Testis (tissue), 3 donors: Measurements from ENCODE around the gene SPOCD1. TPM values are rescaled to one million over a fixed set of nuclear protein-coding genes. Genes with fewer than 3 reads are reported as not detected.

Experiments used
- DNase-seq: peaks from one replicate; pipeline ENCODE4 v3.0.0-alpha.2; 2019
- H3K27ac ChIP-seq, 2 donors: fragments of 200-600 bp; sonication (generic); one replicate each; pipeline ENCODE4 v1.5.1; 2019
- H3K27me3 ChIP-seq: fragments of 200-600 bp; sonication (generic); one replicate; pipeline ENCODE4 v1.5.1; 2019
- H3K36me3 ChIP-seq: fragments of 200-600 bp; sonication (generic); one replicate; pipeline ENCODE4 v1.5.1; 2017; ENCODE audit warnings: low read depth; ENCODE audit errors: missing control alignments
- H3K4me1 ChIP-seq: fragments of 200-600 bp; sonication (generic); one replicate; pipeline ENCODE4 v1.5.1; 2019
- H3K4me3 ChIP-seq, 2 donors: fragments of 200-600 bp; sonication (generic); one replicate each; pipeline ENCODE4 v1.5.1; 2017 to 2019
- H3K9me3 ChIP-seq: fragments of 200-600 bp; sonication (generic); one replicate; pipeline ENCODE4 v1.5.1; 2017
- POLR2A ChIP-seq: fragments of 450-650 bp; IDR thresholded peaks from one replicate; pipeline ENCODE4 v1.6.1; 2017; ENCODE audit warnings: antibody characterized with exemption, mild to moderate bottlenecking, moderate library complexity
- WGBS, 2 donors: methylation state at CpG; one replicate each; pipeline ENCODE4 v1.1.5; 2018; 5-methylcytosine and 5-hydroxymethylcytosine counted together
- intact Hi-C: fragments of 100-400 bp; cut with DNase I; formaldehyde crosslinking; loops from one replicate; pipeline ENCODE4 v1.15.1; 2023; ENCODE audit warnings: low total_unique reads
- polyA plus RNA-seq: library from polyadenylated mRNA; stranded (reverse); fragments of 350-450 nt; fragmentation: Illumina TruSeq; extraction: RNeasy Lipid Tissue Mini Kit (QIAGEN cat#74804); gene quantifications from one replicate; pipeline ENCODE4 v1.2.3, GENCODE V29; 2014; ENCODE audit warnings: low read depth, low replicate concordance; ENCODE audit not compliant: insufficient read depth
- total RNA-seq, 2 donors: library from RNA; depleted of rRNA; stranded (reverse); fragments of >200 nt; gene quantifications; one replicate each; pipeline ENCODE4 v1.2.3, GENCODE V29; 2016
- TF ChIP-seq, protein P1 (sequence below), 3 experiments: fragments of 450-650 bp in 2 of 3; fragments of 200-600 bp in 1 of 3; sonication (generic) in 1 of 3; IDR thresholded peaks; one replicate each; pipeline ENCODE4 v1.5.1; 2016 to 2019; ENCODE audit warnings: antibody characterized with exemption in 3 of 3, mild to moderate bottlenecking in 2 of 3, moderate library complexity in 1 of 3

SPOCD1 gene
- total and polyA plus RNA-seq, 3 donors from 2014 or later, result 22.0 to 36.0 (median 32.0) TPM

DNA sequence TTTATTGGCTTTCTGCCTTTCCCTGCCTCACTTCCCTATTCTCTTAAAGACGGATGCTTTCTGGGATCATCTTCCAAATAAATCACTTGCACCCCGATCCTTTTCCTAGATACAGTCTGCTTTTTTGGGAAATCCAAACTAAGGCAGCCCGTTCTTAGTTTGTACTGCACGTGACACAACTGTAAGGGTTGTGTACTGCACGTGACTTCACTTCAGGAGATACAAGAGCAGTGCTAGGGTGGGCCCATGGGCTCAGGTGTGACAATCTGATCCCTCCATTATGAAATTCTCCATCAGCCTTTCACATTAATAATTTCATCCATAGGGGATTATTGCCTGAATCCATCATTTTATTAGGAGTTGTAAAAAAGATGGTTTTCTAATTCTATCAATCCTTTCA lies 33.8 kb upstream of the SPOCD1 start:
- no peak for DNase-seq
- Histone ChIP-seq H3K9me3 (no peaks in the 10 kb centered on the region), H3K4me3 (no peak overlapping the region), H3K4me1 (no peaks in the 10 kb centered on the region), H3K36me3 (no peaks in the 10 kb centered on the region), H3K27me3 (no peaks in the 10 kb centered on the region), H3K27ac (no peak overlapping the region)
- intact Hi-C loops, result no loop called here
- TF ChIP-seq, protein P1, sequence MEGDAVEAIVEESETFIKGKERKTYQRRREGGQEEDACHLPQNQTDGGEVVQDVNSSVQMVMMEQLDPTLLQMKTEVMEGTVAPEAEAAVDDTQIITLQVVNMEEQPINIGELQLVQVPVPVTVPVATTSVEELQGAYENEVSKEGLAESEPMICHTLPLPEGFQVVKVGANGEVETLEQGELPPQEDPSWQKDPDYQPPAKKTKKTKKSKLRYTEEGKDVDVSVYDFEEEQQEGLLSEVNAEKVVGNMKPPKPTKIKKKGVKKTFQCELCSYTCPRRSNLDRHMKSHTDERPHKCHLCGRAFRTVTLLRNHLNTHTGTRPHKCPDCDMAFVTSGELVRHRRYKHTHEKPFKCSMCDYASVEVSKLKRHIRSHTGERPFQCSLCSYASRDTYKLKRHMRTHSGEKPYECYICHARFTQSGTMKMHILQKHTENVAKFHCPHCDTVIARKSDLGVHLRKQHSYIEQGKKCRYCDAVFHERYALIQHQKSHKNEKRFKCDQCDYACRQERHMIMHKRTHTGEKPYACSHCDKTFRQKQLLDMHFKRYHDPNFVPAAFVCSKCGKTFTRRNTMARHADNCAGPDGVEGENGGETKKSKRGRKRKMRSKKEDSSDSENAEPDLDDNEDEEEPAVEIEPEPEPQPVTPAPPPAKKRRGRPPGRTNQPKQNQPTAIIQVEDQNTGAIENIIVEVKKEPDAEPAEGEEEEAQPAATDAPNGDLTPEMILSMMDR (IDR thresholded peaks at IDR 0.05), result no peak
- no peak for TF ChIP-seq POLR2A
- 86 to 98% methylated on average over 5 of the region's 5 CpGs for WGBS, 2 donors

DNA sequence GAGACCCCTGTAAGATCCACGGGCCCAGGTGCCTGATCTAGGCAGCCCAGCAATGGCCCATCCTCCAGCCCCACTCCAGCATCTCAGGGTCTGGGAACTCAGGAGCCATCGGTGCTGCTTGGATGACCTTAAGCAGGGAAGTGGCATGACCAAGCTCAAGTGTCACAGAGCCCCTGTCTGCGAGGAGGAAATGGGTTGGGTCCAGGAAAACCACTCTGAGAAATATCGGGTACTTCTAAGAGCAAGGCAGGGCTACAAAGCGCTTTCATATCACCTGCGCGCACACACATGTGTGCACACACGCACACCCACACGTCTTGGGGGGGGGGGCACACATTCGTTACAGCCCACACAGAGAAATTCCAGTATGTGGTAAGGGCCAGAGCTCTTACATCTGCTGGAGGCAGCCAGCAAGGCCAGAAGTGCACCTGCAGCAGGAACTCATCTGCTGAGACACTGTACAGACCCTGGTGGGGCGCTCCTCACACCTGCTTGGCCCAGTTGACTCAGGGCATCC lies 32.6 kb upstream of the SPOCD1 start:
- no peak overlapping the region for H3K27ac ChIP-seq
- no peak for DNase-seq

DNA sequence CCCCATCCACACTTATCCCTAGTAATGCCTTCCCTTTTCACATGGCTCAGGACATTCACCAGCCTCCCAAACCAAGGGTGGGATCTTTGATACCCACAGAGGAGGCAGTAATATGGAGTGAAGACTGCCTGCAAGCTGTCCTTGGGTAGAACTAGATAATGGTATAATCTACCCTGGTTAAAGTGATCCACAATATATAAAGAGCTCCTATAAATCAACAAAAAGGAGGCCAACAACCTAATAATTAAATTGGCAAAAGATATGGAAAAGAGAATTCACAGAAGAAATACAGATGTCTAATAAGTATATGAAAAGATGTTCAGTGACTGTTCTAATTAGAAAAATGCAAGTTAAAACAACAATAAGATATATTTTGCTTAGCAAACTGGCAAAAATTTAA lies 30.7 kb upstream of the SPOCD1 start:
- no peaks in the 10 kb centered on the region for H3K36me3 ChIP-seq
- no peaks in the 10 kb centered on the region for H3K27me3 ChIP-seq
- H3K4me3 ChIP-seq, result no peak overlapping the region
- H3K9me3 ChIP-seq, result no peaks in the 10 kb centered on the region
- intact Hi-C loops, result no loop called here
- DNase-seq, result no peak
- TF ChIP-seq POLR2A, result no peak
- TF ChIP-seq, protein P1 (IDR thresholded peaks at IDR 0.05), result no peak
- H3K4me1 ChIP-seq, result no peaks in the 10 kb centered on the region
- no peak overlapping the region for H3K27ac ChIP-seq

More for the DNA sequence above, 32.6 kb upstream of the SPOCD1 start:
- 68 to 79% methylated on average over 9 to 11 of the region's 11 CpGs for WGBS, 2 donors
- no peaks in the 10 kb centered on the region for H3K36me3 ChIP-seq
- no peaks in the 10 kb centered on the region for H3K9me3 ChIP-seq
- H3K27me3 ChIP-seq, result no peaks in the 10 kb centered on the region
- TF ChIP-seq, protein P1 (IDR thresholded peaks at IDR 0.05), result no peak
- TF ChIP-seq POLR2A, result no peak
- H3K4me3 ChIP-seq, result no peak overlapping the region
- H3K4me1 ChIP-seq, result no peaks in the 10 kb centered on the region
- intact Hi-C loops, result no loop called here

DNA sequence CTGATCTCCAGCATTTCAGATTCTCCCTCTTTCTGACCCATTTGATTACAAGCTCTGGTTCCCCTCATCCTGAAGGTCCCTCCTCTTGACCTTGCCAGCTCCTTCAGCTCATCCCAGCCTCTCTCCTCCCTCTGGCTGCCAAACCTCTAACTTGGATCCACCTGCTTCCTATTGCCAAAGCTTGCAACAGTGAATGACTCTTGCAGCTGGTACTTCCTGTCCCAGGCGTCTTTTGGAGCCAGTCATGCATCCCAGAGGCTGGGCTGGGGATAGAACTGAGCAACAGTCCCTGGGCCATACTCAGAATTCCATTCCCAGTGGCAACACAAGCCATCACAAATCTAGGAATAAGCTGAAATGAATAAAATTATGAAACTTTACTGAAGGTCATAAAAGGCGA lies 27.7 kb upstream of the SPOCD1 start:
- no peaks in the 10 kb centered on the region for H3K4me1 ChIP-seq
- H3K4me3 ChIP-seq, result no peak overlapping the region
- WGBS, 2 donors, result 65 to 74% methylated on average over 2 of the region's 2 CpGs
- H3K27me3 ChIP-seq, result no peaks in the 10 kb centered on the region
- H3K36me3 ChIP-seq, result no peaks in the 10 kb centered on the region
- H3K27ac ChIP-seq, result no peak overlapping the region
- no peak for TF ChIP-seq POLR2A
- TF ChIP-seq, protein P1 (IDR thresholded peaks at IDR 0.05), result no peak
- intact Hi-C loops, result no loop called here
- no peaks in the 10 kb centered on the region for H3K9me3 ChIP-seq
- no peak for DNase-seq

DNA sequence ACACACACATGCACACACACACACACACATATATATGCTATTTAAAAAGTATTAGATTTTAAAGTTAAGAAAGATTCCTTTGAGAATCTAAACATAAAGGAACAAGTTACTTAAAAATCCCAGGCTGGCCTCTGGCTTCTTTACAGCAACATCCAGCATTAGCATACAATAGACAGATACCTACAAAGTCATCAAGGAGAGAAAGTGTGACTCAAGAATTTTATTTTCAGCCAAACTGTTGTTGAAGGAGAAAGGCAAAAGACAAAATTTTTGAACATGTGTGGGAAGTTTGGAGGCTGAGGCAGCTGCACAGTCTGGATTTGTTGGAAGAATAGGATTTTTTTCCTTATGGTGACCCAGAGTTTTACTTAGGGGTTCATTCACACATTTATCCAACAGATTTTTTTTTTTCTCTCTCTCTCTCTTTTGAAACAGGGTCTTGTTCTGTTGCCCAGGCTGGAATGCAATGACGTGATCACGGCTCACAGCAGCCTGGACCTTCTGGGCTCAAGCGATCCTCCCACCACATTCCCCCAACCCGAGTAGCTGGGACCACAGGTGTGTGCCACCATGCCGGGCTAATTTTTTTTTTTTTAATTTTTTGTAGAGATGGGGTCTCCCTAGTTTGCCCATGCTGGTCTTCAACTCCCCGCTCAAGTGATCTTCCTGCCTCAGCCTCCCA lies 24.0 kb upstream of the SPOCD1 start:
- Histone ChIP-seq H3K27ac (no peak overlapping the region), H3K27me3 (no peaks in the 10 kb centered on the region), H3K4me3 (no peak overlapping the region), H3K9me3 (no peaks in the 10 kb centered on the region), H3K4me1 (no peaks in the 10 kb centered on the region), H3K36me3 (no peaks in the 10 kb centered on the region)
- intact Hi-C loops, result no loop called here
- TF ChIP-seq POLR2A, result no peak
- TF ChIP-seq, protein P1 (IDR thresholded peaks at IDR 0.05), result no peak
- 79 to 83% methylated on average over 6 of the region's 6 CpGs for WGBS, 2 donors
- DNase-seq, result no peak
